Mammary epithelial cell (primary cell): ENCODE measurements around the gene PKD1L1.
A peak's percentile ranks its signal among the peaks of the same experiment; 100 is the strongest.

Experiments
- EZH2 ChIP-seq: IDR thresholded peaks from 2 replicates; pipeline ENCODE4 v1.6.1; 2012; ENCODE audit warnings: low read length, inconsistent platforms, borderline replicate concordance
- TF ChIP-seq, protein P1 (sequence below), 2 donors: IDR thresholded peaks in 1 of 2; conservative IDR thresholded peaks in 1 of 2; 2 replicates each; pipeline ENCODE4 v1.5.1; 2011 to 2012; ENCODE audit warnings: inconsistent platforms in 2 of 2, low read length in 2 of 2, mild to moderate bottlenecking in 2 of 2, control low read depth in 1 of 2, low read depth in 1 of 2; ENCODE audit not compliant: insufficient read depth in 1 of 2; ENCODE audit errors: extremely low read depth in 1 of 2

DNA sequence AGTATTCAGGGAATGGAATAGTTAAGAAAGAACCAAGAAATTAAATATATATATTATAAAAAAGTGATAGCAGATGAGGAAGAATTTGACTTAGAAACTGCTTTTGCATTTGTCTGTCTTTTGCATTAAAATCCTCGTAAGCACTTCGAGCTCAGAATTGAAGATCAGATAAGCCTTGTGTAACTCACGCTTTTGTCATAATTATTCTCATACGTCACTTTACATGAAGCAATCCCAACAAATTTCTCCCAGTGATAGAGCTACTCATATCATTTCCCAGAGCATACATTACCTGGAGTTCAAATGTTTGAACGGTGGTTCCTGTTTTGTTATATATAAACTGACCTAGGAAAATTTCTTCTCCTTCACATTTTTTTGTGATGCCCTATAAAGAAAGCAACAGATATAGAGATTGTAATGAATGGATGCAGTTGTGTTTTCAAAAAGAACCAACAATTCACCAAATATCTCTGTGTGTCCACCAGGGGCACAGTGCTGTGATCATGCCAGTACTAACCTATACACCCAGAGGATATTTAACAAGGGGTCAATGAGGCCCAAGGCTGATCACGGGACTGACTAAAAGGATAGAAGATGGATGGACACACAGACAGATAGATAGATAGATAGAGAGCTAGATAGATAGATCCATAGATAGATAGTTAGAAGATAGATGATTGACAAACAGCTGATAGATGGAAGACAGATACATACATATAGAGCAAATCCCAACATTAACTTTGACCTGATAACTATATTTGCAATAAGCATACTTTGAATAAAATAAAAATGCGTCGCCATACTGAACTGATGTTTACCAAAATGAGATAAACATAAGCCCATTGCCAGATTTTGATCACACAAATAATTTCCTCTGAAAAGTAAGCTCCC, 40.5 kb upstream of the PKD1L1 start:
- TF ChIP-seq, protein P1, sequence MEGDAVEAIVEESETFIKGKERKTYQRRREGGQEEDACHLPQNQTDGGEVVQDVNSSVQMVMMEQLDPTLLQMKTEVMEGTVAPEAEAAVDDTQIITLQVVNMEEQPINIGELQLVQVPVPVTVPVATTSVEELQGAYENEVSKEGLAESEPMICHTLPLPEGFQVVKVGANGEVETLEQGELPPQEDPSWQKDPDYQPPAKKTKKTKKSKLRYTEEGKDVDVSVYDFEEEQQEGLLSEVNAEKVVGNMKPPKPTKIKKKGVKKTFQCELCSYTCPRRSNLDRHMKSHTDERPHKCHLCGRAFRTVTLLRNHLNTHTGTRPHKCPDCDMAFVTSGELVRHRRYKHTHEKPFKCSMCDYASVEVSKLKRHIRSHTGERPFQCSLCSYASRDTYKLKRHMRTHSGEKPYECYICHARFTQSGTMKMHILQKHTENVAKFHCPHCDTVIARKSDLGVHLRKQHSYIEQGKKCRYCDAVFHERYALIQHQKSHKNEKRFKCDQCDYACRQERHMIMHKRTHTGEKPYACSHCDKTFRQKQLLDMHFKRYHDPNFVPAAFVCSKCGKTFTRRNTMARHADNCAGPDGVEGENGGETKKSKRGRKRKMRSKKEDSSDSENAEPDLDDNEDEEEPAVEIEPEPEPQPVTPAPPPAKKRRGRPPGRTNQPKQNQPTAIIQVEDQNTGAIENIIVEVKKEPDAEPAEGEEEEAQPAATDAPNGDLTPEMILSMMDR (conservative IDR thresholded peaks at IDR 0.05 in 1 of 2, IDR thresholded peaks at IDR 0.05 in 1 of 2; ENCODE audit: extremely low read depth in 1 of 2, insufficient read depth in 1 of 2, low read depth in 1 of 2, low read length in 2 of 2), result peak; percentile 49 to 54
- TF ChIP-seq EZH2, result no peak
